Parathyroid adenoma (tissue), 2 donors: Measurements from ENCODE around the gene TNFSF18.

ENCODE experiments used
- H2AFZ ChIP-seq: fragments of 300-600 bp; sonication (generic); one replicate; pipeline ENCODE4 v1.7.0; 2017; ENCODE audit warnings: antibody characterized with exemption, mild to moderate bottlenecking
- H3K27ac ChIP-seq: fragments of 300-600 bp; sonication (generic); one replicate; pipeline ENCODE4 v1.7.0; 2017
- H3K27me3 ChIP-seq: fragments of 300-600 bp; sonication (generic); one replicate; pipeline ENCODE4 v1.7.0; 2017; ENCODE audit warnings: low read length; ENCODE audit not compliant: control insufficient read depth, insufficient read depth
- H3K36me3 ChIP-seq: fragments of 300-600 bp; sonication (generic); one replicate; pipeline ENCODE4 v1.7.0; 2017; ENCODE audit warnings: low read length; ENCODE audit not compliant: control insufficient read depth, insufficient read depth
- H3K4me1 ChIP-seq: fragments of 300-600 bp; sonication (generic); one replicate; pipeline ENCODE4 v1.7.0; 2017; ENCODE audit warnings: control low read depth
- H3K4me2 ChIP-seq: fragments of 300-600 bp; sonication (generic); one replicate; pipeline ENCODE4 v1.7.0; 2017; ENCODE audit warnings: low read length
- H3K4me3 ChIP-seq: fragments of 300-600 bp; sonication (generic); one replicate; pipeline ENCODE4 v1.7.0; 2017; ENCODE audit warnings: low read depth, low read length
- H3K79me2 ChIP-seq: fragments of 300-600 bp; sonication (generic); one replicate; pipeline ENCODE4 v1.7.0; 2017; ENCODE audit warnings: control low read depth
- H3K9ac ChIP-seq: fragments of 300-600 bp; sonication (generic); one replicate; pipeline ENCODE4 v1.7.0; 2017; ENCODE audit warnings: mild to moderate bottlenecking
- H3K9me3 ChIP-seq: fragments of 300-600 bp; sonication (generic); one replicate; pipeline ENCODE4 v1.7.0; 2017; ENCODE audit warnings: low read length; ENCODE audit not compliant: control insufficient read depth
- CTCF ChIP-seq: fragments of 300-600 bp; sonication (generic); IDR thresholded peaks from one replicate; pipeline ENCODE4 v1.7.0; 2017; ENCODE audit warnings: antibody characterized with exemption, mild to moderate bottlenecking
- donor health status: primary hyperparathyroidism.

The TNFSF18 gene

GRCh38 chr1:173014160-173014559 is 36.6 kb downstream of the TNFSF18 start:
- H3K27me3 ChIP-seq = no peaks in the 10 kb centered on the region
- no peaks in the 10 kb centered on the region for H3K9me3 ChIP-seq
- no peak overlapping the region for H3K27ac ChIP-seq
- no peaks in the 10 kb centered on the region for H3K4me1 ChIP-seq
- no peaks in the 10 kb centered on the region for H3K36me3 ChIP-seq
- no peak overlapping the region for H2AFZ ChIP-seq
- TF ChIP-seq CTCF = no peak
- no peak overlapping the region for H3K4me2 ChIP-seq
- H3K9ac ChIP-seq = no peak overlapping the region
- H3K4me3 ChIP-seq = no peak overlapping the region
- H3K79me2 ChIP-seq = no peaks in the 10 kb centered on the region

- H3K27me3 ChIP-seq = no peaks in the 10 kb centered on the region
- no peaks in the 10 kb centered on the region for H3K36me3 ChIP-seq
- H3K4me1 ChIP-seq = no peaks in the 10 kb centered on the region
- TF ChIP-seq CTCF = no peak
- H3K79me2 ChIP-seq = no peaks in the 10 kb centered on the region
- no peak overlapping the region for H3K4me3 ChIP-seq
- H3K4me2 ChIP-seq = no peak overlapping the region
- no peak overlapping the region for H3K27ac ChIP-seq
- no peak overlapping the region for H2AFZ ChIP-seq
- no peaks in the 10 kb centered on the region for H3K9me3 ChIP-seq
- H3K9ac ChIP-seq = no peak overlapping the region
Measured at GRCh38 chr1:173012126-173012525, 38.6 kb downstream of the TNFSF18 start.

- TF ChIP-seq CTCF = no peak
- H3K79me2 ChIP-seq = no peaks in the 10 kb centered on the region
Measured at GRCh38 chr1:173009597-173009996, 41.1 kb downstream of the TNFSF18 start.

GRCh38 chr1:173005196-173005864 is 45.4 kb downstream of the TNFSF18 start:
- Histone ChIP-seq H3K79me2 (no peaks in the 10 kb centered on the region), H3K27ac (no peak overlapping the region), H2AFZ (no peak overlapping the region), H3K4me1 (no peaks in the 10 kb centered on the region), H3K9ac (no peak overlapping the region), H3K4me2 (no peak overlapping the region), H3K9me3 (no peaks in the 10 kb centered on the region), H3K27me3 (no peaks in the 10 kb centered on the region), H3K4me3 (no peak overlapping the region), H3K36me3 (peaks cover 2% of the 10 kb centered on the region)
- no peak for TF ChIP-seq CTCF

More at GRCh38 chr1:173009597-173009996, 41.1 kb downstream of the TNFSF18 start:
- Histone ChIP-seq H2AFZ (no peak overlapping the region), H3K4me1 (no peaks in the 10 kb centered on the region), H3K36me3 (no peaks in the 10 kb centered on the region), H3K9me3 (no peaks in the 10 kb centered on the region), H3K9ac (no peak overlapping the region), H3K4me2 (no peak overlapping the region), H3K27ac (no peak overlapping the region), H3K4me3 (no peak overlapping the region), H3K27me3 (no peaks in the 10 kb centered on the region)
